ENCODE measurements around the gene CCDC13.

Gene CCDC13

DNA sequence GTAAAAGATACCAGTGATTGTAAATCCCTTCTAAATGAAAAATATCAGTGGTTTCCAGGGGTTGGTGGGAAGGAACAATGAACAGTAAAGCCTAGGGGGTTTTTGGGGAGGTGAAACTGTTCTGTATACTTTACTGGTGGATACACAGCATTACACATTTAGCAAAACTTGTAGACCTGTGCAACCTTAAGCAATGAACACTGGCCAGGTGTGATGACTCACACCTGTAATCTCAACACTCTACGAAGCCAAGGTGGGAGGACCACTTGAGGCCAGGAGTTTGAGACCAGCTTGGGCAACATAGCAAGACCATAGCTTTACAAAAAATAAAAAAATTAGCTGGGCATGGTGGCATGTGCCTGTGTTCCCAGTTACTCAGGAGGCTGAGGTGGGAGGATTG, 1.8 kb downstream of the CCDC13 start:
- TF ChIP-seq, protein P1, sequence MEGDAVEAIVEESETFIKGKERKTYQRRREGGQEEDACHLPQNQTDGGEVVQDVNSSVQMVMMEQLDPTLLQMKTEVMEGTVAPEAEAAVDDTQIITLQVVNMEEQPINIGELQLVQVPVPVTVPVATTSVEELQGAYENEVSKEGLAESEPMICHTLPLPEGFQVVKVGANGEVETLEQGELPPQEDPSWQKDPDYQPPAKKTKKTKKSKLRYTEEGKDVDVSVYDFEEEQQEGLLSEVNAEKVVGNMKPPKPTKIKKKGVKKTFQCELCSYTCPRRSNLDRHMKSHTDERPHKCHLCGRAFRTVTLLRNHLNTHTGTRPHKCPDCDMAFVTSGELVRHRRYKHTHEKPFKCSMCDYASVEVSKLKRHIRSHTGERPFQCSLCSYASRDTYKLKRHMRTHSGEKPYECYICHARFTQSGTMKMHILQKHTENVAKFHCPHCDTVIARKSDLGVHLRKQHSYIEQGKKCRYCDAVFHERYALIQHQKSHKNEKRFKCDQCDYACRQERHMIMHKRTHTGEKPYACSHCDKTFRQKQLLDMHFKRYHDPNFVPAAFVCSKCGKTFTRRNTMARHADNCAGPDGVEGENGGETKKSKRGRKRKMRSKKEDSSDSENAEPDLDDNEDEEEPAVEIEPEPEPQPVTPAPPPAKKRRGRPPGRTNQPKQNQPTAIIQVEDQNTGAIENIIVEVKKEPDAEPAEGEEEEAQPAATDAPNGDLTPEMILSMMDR (IDR thresholded peaks at IDR 0.05; ENCODE audit: low read depth, low read length): no peak
- no peak for DNase-seq (ENCODE audit: extremely low read depth, low read depth)

DNA sequence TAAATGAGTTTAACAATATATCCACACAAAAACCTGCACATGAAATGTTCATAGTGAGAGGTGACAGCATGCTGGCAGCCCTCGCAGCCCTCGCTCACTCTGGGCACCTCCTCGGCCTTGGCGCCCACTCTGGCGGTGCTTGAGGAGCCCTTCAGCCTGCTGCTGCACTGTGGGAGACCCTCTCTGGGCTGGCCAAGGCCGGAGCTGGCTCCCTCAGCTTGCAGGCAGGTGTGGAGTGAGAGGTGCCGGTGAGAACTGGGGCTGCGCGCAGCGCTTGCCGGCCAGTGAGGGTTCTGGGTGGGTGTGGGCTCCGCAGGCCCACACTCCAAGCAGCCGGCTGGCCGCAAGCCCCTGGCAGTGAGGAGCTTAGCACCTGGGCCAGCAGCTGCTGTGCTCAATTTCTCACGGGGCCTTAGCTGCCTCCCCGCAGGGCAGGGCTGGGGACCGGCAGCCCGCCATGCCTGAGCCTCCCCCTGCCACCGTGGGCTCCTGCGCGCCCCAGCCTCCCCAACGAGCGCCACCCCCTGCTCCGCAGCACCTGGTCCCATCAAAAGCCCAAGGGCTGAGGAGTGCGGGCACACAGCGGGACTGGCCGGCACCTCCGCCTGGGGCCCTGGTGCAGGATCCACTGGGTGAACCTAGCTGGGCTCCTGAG, 3.4 kb downstream of the CCDC13 start:
- TF ChIP-seq, protein P1 (IDR thresholded peaks at IDR 0.05; ENCODE audit: low read depth, low read length): no peak
- no peak for DNase-seq (ENCODE audit: extremely low read depth, low read depth)

DNA sequence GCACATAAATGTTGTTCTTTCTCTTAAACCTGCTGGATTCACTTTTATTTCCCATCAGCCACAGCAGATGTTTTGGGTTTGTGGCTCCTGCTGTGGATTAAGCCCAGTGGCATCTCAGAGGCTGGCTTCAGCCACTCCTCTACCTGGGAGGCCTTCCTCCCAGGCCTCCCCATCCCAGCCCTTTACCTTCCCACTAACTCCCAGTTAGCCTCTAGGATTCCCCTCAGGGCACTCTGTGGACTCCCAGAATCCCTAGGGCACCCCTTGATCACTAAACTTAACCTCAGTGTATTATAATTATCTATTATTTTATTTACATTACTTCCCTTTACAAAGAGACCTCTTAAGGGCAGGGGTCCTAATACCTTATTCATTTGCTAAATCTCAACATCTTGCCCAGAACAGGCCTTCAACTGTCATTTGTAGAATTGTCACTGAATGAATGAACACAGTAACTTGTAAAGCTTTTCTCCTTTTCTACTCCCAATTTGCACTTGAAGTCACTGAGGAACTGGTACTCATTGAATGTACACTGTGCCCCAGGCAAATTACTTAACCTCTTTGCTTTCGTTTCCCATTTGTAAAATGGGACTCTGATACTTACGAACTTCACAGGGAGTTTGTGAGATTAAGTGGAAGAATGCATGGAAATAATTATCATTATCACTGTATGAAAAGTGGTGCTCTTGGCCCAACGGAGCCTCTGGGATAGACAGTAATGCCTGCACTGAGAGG, 8.3 kb downstream of the CCDC13 start:
- DNase-seq (ENCODE audit: extremely low read depth, low read depth): no peak
- TF ChIP-seq, protein P1 (IDR thresholded peaks at IDR 0.05; ENCODE audit: low read depth, low read length): no peak

DNA sequence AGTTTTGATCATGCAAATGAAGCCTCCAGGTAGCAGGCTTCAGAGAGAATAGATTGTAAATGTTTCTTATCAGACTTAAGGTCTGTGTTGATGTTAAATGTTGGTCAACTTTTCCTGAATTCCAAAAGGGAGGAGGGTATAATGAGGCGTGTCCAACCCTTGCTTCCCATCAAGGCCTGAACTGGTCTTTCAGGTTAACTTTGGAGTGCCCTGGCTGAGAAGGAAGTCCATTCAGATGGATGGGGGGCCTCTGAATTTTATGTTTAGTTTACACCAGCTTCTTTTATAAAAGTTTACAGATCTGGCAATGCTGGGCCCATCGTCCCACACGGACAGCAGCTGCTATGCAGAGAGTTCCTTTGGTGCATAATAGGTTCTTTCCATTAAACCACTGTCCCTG, 8.9 kb downstream of the CCDC13 start:
- no peak for DNase-seq (ENCODE audit: extremely low read depth, low read depth)
- TF ChIP-seq, protein P1 (IDR thresholded peaks at IDR 0.05; ENCODE audit: low read depth, low read length): no peak

DNA sequence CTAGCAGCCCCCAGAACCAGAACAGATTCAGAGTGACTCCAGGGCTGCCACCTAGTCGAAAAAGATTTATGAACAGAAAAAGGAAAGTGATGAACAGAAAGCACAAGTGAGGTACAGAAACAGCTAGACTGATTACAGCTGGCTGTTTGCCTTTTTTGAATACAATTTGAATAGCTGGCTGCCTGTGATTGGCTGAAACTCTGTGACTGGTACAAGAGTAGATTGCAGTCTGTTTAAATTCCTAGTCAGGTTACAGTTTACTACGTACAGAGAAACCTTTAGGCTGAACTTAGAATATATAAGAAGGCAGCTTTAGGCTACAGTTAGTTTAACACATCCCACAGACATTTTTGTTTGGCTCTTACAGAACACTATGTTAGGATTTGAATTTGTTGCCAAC, 10.0 kb downstream of the CCDC13 start:
- TF ChIP-seq, protein P1 (IDR thresholded peaks at IDR 0.05; ENCODE audit: low read depth, low read length): no peak
- no peak for DNase-seq (ENCODE audit: extremely low read depth, low read depth)

DNA sequence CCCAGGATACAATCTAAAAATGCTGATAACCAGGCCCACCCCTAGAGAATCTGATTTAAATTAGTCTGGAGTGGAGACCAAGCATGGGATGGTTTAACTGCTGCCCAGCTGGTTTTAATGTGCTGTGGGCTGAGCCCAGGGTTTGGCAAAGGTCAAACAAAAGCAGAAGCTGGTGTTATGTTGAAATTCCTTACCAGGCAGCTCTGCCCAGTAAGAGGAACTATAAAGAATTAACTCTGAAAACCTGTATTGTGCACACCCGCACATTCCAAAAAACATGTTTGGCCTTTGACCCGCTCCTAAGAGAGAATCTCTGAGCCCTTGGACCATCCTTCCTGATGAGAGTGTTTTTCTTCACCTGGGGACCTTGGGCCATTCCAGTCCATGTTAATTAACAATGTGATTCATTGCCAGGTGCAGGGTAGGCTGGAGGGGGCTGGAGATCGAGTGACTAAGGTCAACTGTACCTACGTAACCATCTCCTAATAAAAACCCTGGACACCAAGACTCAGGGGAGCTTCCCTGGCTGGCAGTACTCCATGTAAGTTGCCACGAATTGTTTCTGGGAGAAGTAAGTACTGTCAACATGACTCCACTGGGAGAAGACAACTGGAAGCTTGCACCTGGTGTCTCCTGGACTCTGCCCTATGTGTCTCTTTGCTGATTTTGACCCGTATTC, 10.9 kb downstream of the CCDC13 start:
- TF ChIP-seq, protein P1 (IDR thresholded peaks at IDR 0.05; ENCODE audit: low read depth, low read length): no peak
- no peak for DNase-seq (ENCODE audit: extremely low read depth, low read depth)

DNA sequence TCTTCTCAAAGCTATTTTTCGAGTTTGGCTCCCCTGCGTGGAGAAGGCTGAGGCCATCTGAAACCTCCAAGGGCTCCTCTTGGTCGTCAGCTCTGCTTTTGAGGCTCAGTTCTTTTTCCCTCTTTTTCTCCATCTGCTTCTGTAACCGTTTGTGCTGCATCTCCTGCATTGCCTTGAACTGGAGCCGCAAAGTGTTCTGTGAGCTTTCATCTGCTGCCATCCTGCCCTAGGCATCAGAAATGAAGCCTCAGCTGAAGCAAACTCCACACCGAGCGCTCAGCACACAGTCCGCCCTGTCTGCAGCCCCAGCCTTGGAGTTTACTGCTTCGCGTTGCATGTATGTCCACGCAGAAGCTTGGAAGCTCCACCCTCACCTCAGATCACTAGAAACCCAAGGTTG, 14.9 kb downstream of the CCDC13 start:
- DNase-seq (ENCODE audit: extremely low read depth, low read depth): no peak
- TF ChIP-seq, protein P1 (IDR thresholded peaks at IDR 0.05; ENCODE audit: low read depth, low read length): no peak
